ENCODE measurements around the gene CTIF. TPM values are rescaled to one million over a fixed set of nuclear protein-coding genes. Genes with fewer than 3 reads are reported as not detected.
A peak's percentile ranks its signal among the peaks of the same experiment; 100 is the strongest.

Gene CTIF
- polyA plus RNA-seq, 1 experiment, result 40.2 TPM

DNA sequence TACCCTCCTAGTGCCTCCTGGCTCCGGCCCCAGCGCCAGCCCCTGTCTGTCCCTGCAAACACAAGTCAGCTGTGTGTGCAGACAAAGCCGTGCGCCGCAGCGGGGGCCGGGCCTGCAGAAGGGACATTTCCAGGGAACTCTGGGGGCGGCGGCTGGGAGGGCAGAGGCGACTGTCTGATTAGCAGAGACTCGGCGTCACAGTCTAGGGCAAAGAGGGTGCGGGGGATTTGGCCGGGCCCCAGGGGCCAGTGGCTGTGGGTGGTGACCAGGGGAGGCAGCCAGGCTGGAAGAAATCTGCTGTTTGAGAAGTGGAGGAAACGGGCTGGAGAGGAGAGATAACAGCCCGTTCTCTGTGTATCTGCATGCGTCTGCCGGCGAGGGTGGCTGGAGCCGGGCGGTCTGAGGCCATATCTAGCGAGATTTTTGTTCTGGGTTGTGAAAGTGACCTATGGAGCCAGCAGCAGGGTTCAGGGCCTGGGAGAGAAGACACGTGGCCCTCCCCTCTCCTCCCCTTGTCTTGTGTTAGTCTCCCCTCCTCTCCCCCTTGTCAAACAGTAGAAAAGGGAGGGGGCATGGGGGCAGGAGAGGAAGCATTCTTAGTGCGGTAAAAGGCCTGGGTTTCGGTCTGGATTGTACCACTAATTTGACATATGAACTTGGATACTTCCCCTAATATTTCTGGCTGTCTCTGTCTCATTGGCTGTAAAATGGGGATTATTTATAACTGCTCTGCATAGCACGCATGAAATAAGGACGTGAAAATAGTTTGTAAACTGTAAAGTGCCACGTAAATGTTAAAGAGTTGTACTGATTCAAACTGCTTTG, 242.5 kb downstream of the CTIF start:
- no peak for DNase-seq (ENCODE audit: low read depth, low spot score)
- H3K27ac ChIP-seq (ENCODE audit: low read depth, low read length), result peak overlapping the region; percentile 57
- H3K4me3 ChIP-seq (ENCODE audit: low read depth, low read length), result 0 out of 2 replicates have a peak overlapping the region, but pooled peaks have one; percentile 10
- ChIA-PET POLR2A (no interaction called here), CTCF (interaction anchor here (0.6 to 0.7 kb wide), 2 partner anchors 121 to 775 kb away, joined by 3 to 6 read pairs; no protein-coding TSS in a partner anchor)
- TF ChIP-seq CTCF (IDR thresholded peaks at IDR 0.05; ENCODE audit: low read depth, low read length), result no peak
- no peaks in the 10 kb centered on the region for H3K9me3 ChIP-seq (ENCODE audit: control insufficient read depth, insufficient read depth, low read length)
- H3K27me3 ChIP-seq (ENCODE audit: control insufficient read depth, insufficient read depth, low read length), result no peaks in the 10 kb centered on the region

DNA sequence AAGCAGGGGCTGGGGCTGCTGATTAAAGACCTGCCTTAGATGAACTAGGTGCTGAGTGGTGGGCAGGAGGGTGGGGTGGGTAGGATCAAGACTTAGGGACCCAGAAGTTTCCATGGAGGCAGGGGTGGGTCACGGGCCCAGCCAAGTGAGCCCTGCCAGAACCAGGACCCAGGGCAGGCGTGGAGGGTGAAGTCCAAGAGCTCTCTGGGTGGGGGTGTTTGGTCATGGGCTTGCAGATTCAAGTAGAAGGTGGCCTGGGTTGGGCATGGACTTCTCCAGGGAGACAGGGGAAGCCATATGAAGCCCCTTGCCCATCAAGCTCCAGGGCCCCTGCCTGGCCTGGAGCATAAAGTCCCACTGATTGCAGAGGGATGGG, 243.1 kb downstream of the CTIF start:
- H3K4me3 ChIP-seq (ENCODE audit: low read depth, low read length), result no peak overlapping the region
- TF ChIP-seq CTCF (IDR thresholded peaks at IDR 0.05; ENCODE audit: low read depth, low read length), result no peak
- POLR2A ChIA-PET, result no interaction called here
- H3K9me3 ChIP-seq (ENCODE audit: control insufficient read depth, insufficient read depth, low read length), result no peaks in the 10 kb centered on the region
- H3K27me3 ChIP-seq (ENCODE audit: control insufficient read depth, insufficient read depth, low read length), result no peaks in the 10 kb centered on the region
- peak overlapping the region; percentile 11 for H3K27ac ChIP-seq (ENCODE audit: low read depth, low read length)
- no peak for DNase-seq (ENCODE audit: low read depth, low spot score)
- CTCF ChIA-PET, result no interaction called here

DNA sequence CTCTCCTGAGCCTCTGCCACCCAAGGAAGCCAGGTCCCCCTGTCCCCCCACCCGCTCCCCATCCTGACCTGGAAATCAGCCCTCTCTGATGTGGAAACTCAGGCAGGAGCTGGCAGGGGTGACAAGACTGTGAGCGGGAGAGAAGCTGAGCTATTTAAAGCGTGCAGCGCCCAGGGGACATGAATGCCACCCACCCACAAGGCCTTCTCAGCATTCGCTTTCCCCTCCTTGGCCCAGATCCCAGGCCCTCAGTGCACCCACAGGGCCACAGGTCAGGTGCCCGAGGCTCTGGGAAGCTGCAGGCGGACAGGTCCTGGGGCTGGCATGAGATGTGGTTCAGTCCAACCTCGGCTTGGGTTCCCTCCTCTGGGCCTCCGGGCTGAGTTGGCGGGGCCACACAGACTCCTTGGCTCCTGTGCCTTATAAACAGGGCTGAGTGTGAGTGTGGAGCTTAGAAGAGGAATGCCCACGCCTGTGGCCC, 243.6 kb downstream of the CTIF start:
- no peak for TF ChIP-seq CTCF (IDR thresholded peaks at IDR 0.05; ENCODE audit: low read depth, low read length)
- H3K9me3 ChIP-seq (ENCODE audit: control insufficient read depth, insufficient read depth, low read length), result no peaks in the 10 kb centered on the region
- H3K27me3 ChIP-seq (ENCODE audit: control insufficient read depth, insufficient read depth, low read length), result no peaks in the 10 kb centered on the region
- ChIA-PET POLR2A (no interaction called here), CTCF (no interaction called here)
- H3K27ac ChIP-seq (ENCODE audit: low read depth, low read length), result no peak overlapping the region
- H3K4me3 ChIP-seq (ENCODE audit: low read depth, low read length), result no peak overlapping the region
- DNase-seq (ENCODE audit: low read depth, low spot score), result no peak

- no peak for DNase-seq (ENCODE audit: low read depth, low spot score)
- CTCF ChIA-PET, result no interaction called here
- POLR2A ChIA-PET, result no interaction called here
- Histone ChIP-seq H3K4me3 (ENCODE audit: low read depth, low read length) (no peak overlapping the region), H3K9me3 (ENCODE audit: control insufficient read depth, insufficient read depth, low read length) (no peaks in the 10 kb centered on the region), H3K27me3 (ENCODE audit: control insufficient read depth, insufficient read depth, low read length) (no peaks in the 10 kb centered on the region), H3K27ac (ENCODE audit: low read depth, low read length) (no peak overlapping the region)
- no peak for TF ChIP-seq CTCF (IDR thresholded peaks at IDR 0.05; ENCODE audit: low read depth, low read length)
Measured at GRCh38 chr18:48783616-48784520, 245.0 kb downstream of the CTIF start.

DNA sequence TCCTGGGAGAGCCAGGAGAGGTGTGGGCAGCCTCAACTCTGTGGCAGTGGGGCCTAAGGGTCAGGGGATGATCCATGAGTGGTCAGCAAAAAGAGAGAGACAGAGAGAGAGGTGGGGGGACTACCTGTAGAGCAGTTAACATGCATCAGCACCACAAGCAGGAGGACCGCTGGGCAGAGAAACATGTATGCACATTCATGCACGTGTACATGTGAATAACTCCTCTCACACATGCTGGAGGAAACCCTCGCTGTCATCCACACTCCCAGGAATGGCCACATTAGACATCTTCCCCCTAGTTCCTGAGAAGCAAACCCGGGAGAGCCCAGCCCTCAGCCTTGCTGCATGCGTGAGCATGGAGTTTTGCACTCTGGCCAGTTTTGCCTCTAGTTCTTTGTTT, 245.8 kb downstream of the CTIF start:
- no peak for TF ChIP-seq CTCF (IDR thresholded peaks at IDR 0.05; ENCODE audit: low read depth, low read length)
- no peak overlapping the region for H3K4me3 ChIP-seq (ENCODE audit: low read depth, low read length)
- DNase-seq (ENCODE audit: low read depth, low spot score), result no peak
- H3K9me3 ChIP-seq (ENCODE audit: control insufficient read depth, insufficient read depth, low read length), result no peaks in the 10 kb centered on the region
- ChIA-PET POLR2A (no interaction called here), CTCF (no interaction called here)
- H3K27me3 ChIP-seq (ENCODE audit: control insufficient read depth, insufficient read depth, low read length), result no peaks in the 10 kb centered on the region
- H3K27ac ChIP-seq (ENCODE audit: low read depth, low read length), result no peak overlapping the region

Data from AG04450 (cell line).